ENCODE data around the gene CLDN9. TPM values are rescaled to one million over a fixed set of nuclear protein-coding genes. Genes with fewer than 3 reads are reported as not detected.

CLDN9 gene
- total RNA-seq, 1 donor from 2014 or later = 3.5 TPM

DNA sequence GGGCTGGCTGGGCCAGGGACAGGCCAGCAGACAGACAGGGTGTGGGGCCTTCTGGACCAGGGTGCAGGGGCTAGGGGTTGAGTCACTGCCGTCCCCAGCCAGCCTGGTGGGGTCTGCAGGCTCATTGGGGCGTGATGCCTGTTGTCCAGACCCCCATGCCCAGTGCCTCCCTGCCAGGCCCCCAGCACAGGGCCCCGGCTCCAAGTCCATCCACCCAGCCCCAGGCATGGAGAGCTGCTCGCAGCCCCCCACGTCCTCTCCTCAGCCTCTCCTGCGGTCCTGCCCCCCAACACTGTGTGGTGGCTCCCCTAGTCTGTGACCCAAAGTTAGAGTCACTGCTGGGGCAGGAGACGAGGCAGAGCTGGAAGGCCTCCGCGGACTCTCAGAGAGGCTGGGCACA is 25.4 kb upstream of the CLDN9 start:
- TF ChIP-seq, protein P1, sequence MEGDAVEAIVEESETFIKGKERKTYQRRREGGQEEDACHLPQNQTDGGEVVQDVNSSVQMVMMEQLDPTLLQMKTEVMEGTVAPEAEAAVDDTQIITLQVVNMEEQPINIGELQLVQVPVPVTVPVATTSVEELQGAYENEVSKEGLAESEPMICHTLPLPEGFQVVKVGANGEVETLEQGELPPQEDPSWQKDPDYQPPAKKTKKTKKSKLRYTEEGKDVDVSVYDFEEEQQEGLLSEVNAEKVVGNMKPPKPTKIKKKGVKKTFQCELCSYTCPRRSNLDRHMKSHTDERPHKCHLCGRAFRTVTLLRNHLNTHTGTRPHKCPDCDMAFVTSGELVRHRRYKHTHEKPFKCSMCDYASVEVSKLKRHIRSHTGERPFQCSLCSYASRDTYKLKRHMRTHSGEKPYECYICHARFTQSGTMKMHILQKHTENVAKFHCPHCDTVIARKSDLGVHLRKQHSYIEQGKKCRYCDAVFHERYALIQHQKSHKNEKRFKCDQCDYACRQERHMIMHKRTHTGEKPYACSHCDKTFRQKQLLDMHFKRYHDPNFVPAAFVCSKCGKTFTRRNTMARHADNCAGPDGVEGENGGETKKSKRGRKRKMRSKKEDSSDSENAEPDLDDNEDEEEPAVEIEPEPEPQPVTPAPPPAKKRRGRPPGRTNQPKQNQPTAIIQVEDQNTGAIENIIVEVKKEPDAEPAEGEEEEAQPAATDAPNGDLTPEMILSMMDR (conservative IDR thresholded peaks at IDR 0.05; ENCODE audit: low read depth, low read length) = no peak
- no peak overlapping the region for H3K4me3 ChIP-seq (ENCODE audit: low read depth, low read length)
- DNase-seq (ENCODE audit: low read depth) = no peak

- no peak for DNase-seq (ENCODE audit: low read depth)
- TF ChIP-seq, protein P1 (conservative IDR thresholded peaks at IDR 0.05; ENCODE audit: low read depth, low read length) = no peak
- no peak overlapping the region for H3K4me3 ChIP-seq (ENCODE audit: low read depth, low read length)
These were observed 24.9 kb upstream of the CLDN9 start for GRCh38 chr16:2987833-2988232.

GRCh38 chr16:2988590-2989099 is 24.1 kb upstream of the CLDN9 start:
- no peak overlapping the region for H3K4me3 ChIP-seq (ENCODE audit: low read depth, low read length)
- no peak for DNase-seq (ENCODE audit: low read depth)
- TF ChIP-seq, protein P1 (conservative IDR thresholded peaks at IDR 0.05; ENCODE audit: low read depth, low read length) = no peak

DNA sequence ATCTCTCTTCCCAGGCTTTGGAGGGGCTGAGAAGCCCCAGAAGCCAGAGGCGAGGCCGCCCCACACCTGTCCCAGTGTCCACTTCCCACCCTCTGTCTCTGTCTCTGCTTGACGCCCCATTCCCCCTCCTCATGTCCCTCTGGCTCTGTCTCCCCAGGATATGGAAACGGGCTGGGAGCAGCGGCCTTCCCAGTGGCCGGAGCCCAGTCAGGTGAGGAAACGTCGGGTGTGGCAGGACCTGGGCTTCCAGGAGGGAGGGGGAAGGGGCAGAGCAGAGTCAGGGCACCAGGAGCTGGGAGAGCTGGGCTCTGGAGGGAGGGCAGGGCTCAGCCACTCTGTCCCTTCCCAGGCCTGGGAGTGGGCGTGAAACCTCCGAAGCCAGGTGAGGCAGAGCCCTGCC is 21.8 kb upstream of the CLDN9 start:
- no peak for DNase-seq (ENCODE audit: low read depth)
- H3K4me3 ChIP-seq (ENCODE audit: low read depth, low read length) = no peak overlapping the region

GRCh38 chr16:2991566-2992261 is 21.0 kb upstream of the CLDN9 start:
- TF ChIP-seq, protein P1 (conservative IDR thresholded peaks at IDR 0.05; ENCODE audit: low read depth, low read length) = no peak
- no peak overlapping the region for H3K4me3 ChIP-seq (ENCODE audit: low read depth, low read length)
- no peak for DNase-seq (ENCODE audit: low read depth)

More for the DNA sequence above, 21.8 kb upstream of the CLDN9 start:
- TF ChIP-seq, protein P1 (conservative IDR thresholded peaks at IDR 0.05; ENCODE audit: low read depth, low read length) = no peak

DNA sequence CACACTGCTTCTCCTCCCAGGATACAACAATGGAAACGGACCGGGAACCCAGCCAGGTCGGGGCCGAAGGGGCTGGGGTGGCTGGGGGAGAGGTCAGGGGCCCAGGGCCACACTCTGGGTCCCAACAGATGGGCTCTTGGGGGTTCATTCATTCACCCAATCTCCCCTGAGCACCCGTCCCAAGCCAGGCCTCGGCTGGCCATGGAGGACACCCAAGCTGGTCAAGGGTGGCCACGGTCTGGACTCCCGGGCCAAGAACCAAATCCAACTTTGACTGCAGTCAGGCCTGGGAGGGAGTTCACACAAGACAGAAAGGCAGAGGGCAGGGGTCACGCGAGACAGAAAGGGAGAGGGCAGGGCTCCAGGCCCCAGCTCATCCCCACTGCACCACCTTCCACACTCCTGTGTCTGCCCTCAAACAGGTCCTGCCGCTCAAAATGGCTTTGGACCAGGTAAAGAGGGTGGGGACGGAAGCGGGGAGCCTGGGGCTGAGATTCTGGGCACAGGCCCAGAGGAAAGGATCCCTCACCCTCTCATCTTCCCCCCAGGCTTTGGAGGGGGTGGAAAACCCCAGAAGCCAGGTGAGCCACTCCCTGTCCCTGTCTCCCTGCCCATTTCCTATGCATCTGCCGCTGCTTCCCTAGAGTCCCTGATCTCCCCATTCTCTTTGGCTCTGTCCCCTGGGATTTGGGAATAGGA is 20.2 kb upstream of the CLDN9 start:
- no peak for DNase-seq (ENCODE audit: low read depth)
- no peak overlapping the region for H3K4me3 ChIP-seq (ENCODE audit: low read depth, low read length)
- TF ChIP-seq, protein P1 (conservative IDR thresholded peaks at IDR 0.05; ENCODE audit: low read depth, low read length) = no peak
